ENCODE data around the gene SELENOI. TPM values are rescaled to one million over a fixed set of nuclear protein-coding genes. Genes with fewer than 3 reads are reported as not detected.

Gene SELENOI
- polyA plus RNA-seq, 1 donor (not counting 4 experiments of a cell fraction or from before 2014, with no cell fraction given): 38.1 TPM

GRCh38 chr2:26337298-26337697 lies 8.6 kb upstream of the SELENOI start:
- dilution Hi-C loops (cut with MboI; ENCODE audit: extremely low pct_ligation_motif_present, low sequenced_read_pairs): no loop called here
- TF ChIP-seq CTCF (optimal IDR thresholded peaks at IDR 0.05 in 1 of 3, IDR thresholded peaks at IDR 0.05 in 1 of 3, conservative IDR thresholded peaks at IDR 0.05 in 1 of 3; ENCODE audit: extremely low read depth in 1 of 3, insufficient read depth in 2 of 3, low read length in 3 of 3): no peak
- TF ChIP-seq EZH2 (IDR thresholded peaks at IDR 0.05; ENCODE audit: low read length): no peak
- Histone ChIP-seq H3K9me1 (ENCODE audit: control insufficient read depth, extremely low read depth, insufficient read depth, low read length) (no peaks in the 10 kb centered on the region), H3K4me1 (ENCODE audit: control insufficient read depth, extremely low read depth, insufficient read depth, low read length) (no peaks in the 10 kb centered on the region), H4K20me1 (ENCODE audit: control insufficient read depth, extremely low read depth, insufficient read depth, low read length) (no peaks in the 10 kb centered on the region), H3K4me3 (ENCODE audit: control insufficient read depth in 2 of 3, extremely low read depth in 1 of 3, insufficient read depth in 2 of 3, low read depth in 1 of 3, low read length in 3 of 3) (no peak overlapping the region), H3K27ac (ENCODE audit: control insufficient read depth, insufficient read depth, low read length) (no peak overlapping the region), H3K4me2 (ENCODE audit: control insufficient read depth, extremely low read depth, insufficient read depth, low read depth, low read length) (no peak overlapping the region), H3K27me3 (ENCODE audit: control insufficient read depth, extremely low read depth, insufficient read depth, low read length) (no peaks in the 10 kb centered on the region), H3K9ac (ENCODE audit: control insufficient read depth, extremely low read depth, insufficient read depth, low read length) (no peak overlapping the region), H3K36me3 (ENCODE audit: control insufficient read depth in 2 of 2, extremely low read depth in 1 of 2, insufficient read depth in 2 of 2, low read length in 2 of 2) (no peaks in the 10 kb centered on the region), H3K79me2 (ENCODE audit: control insufficient read depth, insufficient read depth, low read length) (no peaks in the 10 kb centered on the region), H3K9me3 (ENCODE audit: control insufficient read depth, low read depth, low read length) (no peaks in the 10 kb centered on the region), H2AFZ (ENCODE audit: control insufficient read depth, low read length) (no peak overlapping the region)
- DNase-seq (ENCODE audit: low read depth, low spot score) (no peak), FAIRE-seq (no peak)

GRCh38 chr2:26340831-26341230 lies 5.1 kb upstream of the SELENOI start:
- no peak overlapping the region for H3K27ac ChIP-seq (ENCODE audit: control insufficient read depth, insufficient read depth, low read length)
- no peak for DNase-seq (ENCODE audit: low read depth, low spot score)
- no peak overlapping the region for H3K4me3 ChIP-seq (ENCODE audit: control insufficient read depth in 2 of 3, extremely low read depth in 1 of 3, insufficient read depth in 2 of 3, low read depth in 1 of 3, low read length in 3 of 3)
- no peak overlapping the region for H3K4me2 ChIP-seq (ENCODE audit: control insufficient read depth, extremely low read depth, insufficient read depth, low read depth, low read length)
- H3K9me3 ChIP-seq (ENCODE audit: control insufficient read depth, low read depth, low read length): peaks cover 4% of the 10 kb centered on the region
- H3K27me3 ChIP-seq (ENCODE audit: control insufficient read depth, extremely low read depth, insufficient read depth, low read length): no peaks in the 10 kb centered on the region
- no peak for FAIRE-seq
- dilution Hi-C loops (cut with MboI; ENCODE audit: extremely low pct_ligation_motif_present, low sequenced_read_pairs): no loop called here
- no peaks in the 10 kb centered on the region for H4K20me1 ChIP-seq (ENCODE audit: control insufficient read depth, extremely low read depth, insufficient read depth, low read length)
- peaks cover 8% of the 10 kb centered on the region for H3K79me2 ChIP-seq (ENCODE audit: control insufficient read depth, insufficient read depth, low read length)
- TF ChIP-seq EZH2 (IDR thresholded peaks at IDR 0.05; ENCODE audit: low read length) (no peak), CTCF (optimal IDR thresholded peaks at IDR 0.05 in 1 of 3, IDR thresholded peaks at IDR 0.05 in 1 of 3, conservative IDR thresholded peaks at IDR 0.05 in 1 of 3; ENCODE audit: extremely low read depth in 1 of 3, insufficient read depth in 2 of 3, low read length in 3 of 3) (no peak)
- H3K4me1 ChIP-seq (ENCODE audit: control insufficient read depth, extremely low read depth, insufficient read depth, low read length): peaks cover 3% of the 10 kb centered on the region
- H3K36me3 ChIP-seq (ENCODE audit: control insufficient read depth in 2 of 2, extremely low read depth in 1 of 2, insufficient read depth in 2 of 2, low read length in 2 of 2): no peaks in the 10 kb centered on the region
- no peak overlapping the region for H3K9ac ChIP-seq (ENCODE audit: control insufficient read depth, extremely low read depth, insufficient read depth, low read length)
- no peak overlapping the region for H2AFZ ChIP-seq (ENCODE audit: control insufficient read depth, low read length)
- H3K9me1 ChIP-seq (ENCODE audit: control insufficient read depth, extremely low read depth, insufficient read depth, low read length): no peaks in the 10 kb centered on the region

Measured in keratinocyte (primary cell).